H9 (cell line): ENCODE results near the gene MTSS2. TPM values are rescaled to one million over a fixed set of nuclear protein-coding genes. Genes with fewer than 3 reads are reported as not detected.

Experiments
- DNase-seq: peaks from one replicate; pipeline ENCODE4 v3.0.0-alpha.2; 2017
- H2AFZ ChIP-seq: one replicate; pipeline ENCODE4 v1.6.1; 2013; ENCODE audit warnings: mild to moderate bottlenecking, low read length, control low read depth, moderate library complexity
- H2AK5ac ChIP-seq: 2 replicates; pipeline ENCODE4 v1.6.1; 2013; ENCODE audit warnings: low read length, control low read depth, mixed read lengths; ENCODE audit not compliant: insufficient read length
- H2BK120ac ChIP-seq: one replicate; pipeline ENCODE4 v1.6.1; 2013; ENCODE audit warnings: low read depth, mild to moderate bottlenecking, low read length, control low read depth, inconsistent platforms; ENCODE audit not compliant: poor library complexity, severe bottlenecking
- H2BK12ac ChIP-seq: 2 replicates; pipeline ENCODE4 v1.6.1; 2013; ENCODE audit warnings: low read length, control low read depth, mixed read lengths, low read depth; ENCODE audit not compliant: insufficient read length
- H2BK15ac ChIP-seq: 2 replicates; pipeline ENCODE4 v1.6.1; 2013; ENCODE audit warnings: low read depth, low read length, control low read depth
- H2BK20ac ChIP-seq: one replicate; pipeline ENCODE4 v1.6.1; 2013; ENCODE audit warnings: low read depth, mild to moderate bottlenecking, low read length, control low read depth, inconsistent platforms; ENCODE audit not compliant: poor library complexity, severe bottlenecking
- H2BK5ac ChIP-seq: 2 replicates; pipeline ENCODE4 v1.6.1; 2013; ENCODE audit warnings: low read length, control low read depth, mixed read lengths; ENCODE audit not compliant: insufficient read length
- H3K14ac ChIP-seq: 2 replicates; pipeline ENCODE4 v1.6.1; 2013; ENCODE audit warnings: low read length, control low read depth; ENCODE audit not compliant: insufficient read depth
- H3K18ac ChIP-seq: 2 replicates; pipeline ENCODE4 v1.6.1; 2013; ENCODE audit warnings: low read depth, mild to moderate bottlenecking, mixed read lengths, low read length, control low read depth; ENCODE audit not compliant: insufficient read length
- H3K23ac ChIP-seq: 2 replicates; pipeline ENCODE4 v1.6.1; 2013; ENCODE audit warnings: low read length, control low read depth, mixed read lengths, low read depth; ENCODE audit not compliant: insufficient read length
- H3K23me2 ChIP-seq: 2 replicates; pipeline ENCODE4 v1.6.1; 2013; ENCODE audit warnings: low read depth, mild to moderate bottlenecking, mixed read lengths, low read length, control low read depth; ENCODE audit not compliant: insufficient read length, poor library complexity, severe bottlenecking
- H3K27ac ChIP-seq: 2 replicates; pipeline ENCODE4 v1.5.1; 2013; ENCODE audit warnings: low read length, control low read depth, mixed read lengths, low read depth; ENCODE audit not compliant: insufficient read length
- H3K27me3 ChIP-seq: 2 replicates; pipeline ENCODE4 v1.6.1; 2013; ENCODE audit warnings: low read length, control low read depth, inconsistent platforms; ENCODE audit not compliant: insufficient read depth
- H3K4ac ChIP-seq: 2 replicates; pipeline ENCODE4 v1.6.1; 2013; ENCODE audit warnings: low read depth, mild to moderate bottlenecking, control low read depth, inconsistent platforms, low read length, moderate library complexity
- H3K4me1 ChIP-seq: 2 replicates; pipeline ENCODE4 v1.6.1; 2013; ENCODE audit warnings: low read length, control low read depth, inconsistent platforms; ENCODE audit not compliant: insufficient read depth
- H3K4me2 ChIP-seq: 2 replicates; pipeline ENCODE4 v1.6.1; 2013; ENCODE audit warnings: low read length, control low read depth, mixed read lengths; ENCODE audit not compliant: insufficient read length, insufficient read depth
- H3K56ac ChIP-seq: 2 replicates; pipeline ENCODE4 v1.6.1; 2013; ENCODE audit warnings: low read depth, mild to moderate bottlenecking, mixed read lengths, low read length, control low read depth; ENCODE audit not compliant: insufficient read length
- H3K79me1 ChIP-seq: 2 replicates; pipeline ENCODE4 v1.6.1; 2013; ENCODE audit warnings: low read depth, mild to moderate bottlenecking, moderate library complexity, low read length, control low read depth, inconsistent platforms; ENCODE audit not compliant: insufficient read depth, poor library complexity, severe bottlenecking
- H3K79me2 ChIP-seq: 2 replicates; pipeline ENCODE4 v1.6.1; 2013; ENCODE audit warnings: low read length, control low read depth, inconsistent platforms; ENCODE audit not compliant: insufficient read depth
- H3K9ac ChIP-seq: 2 replicates; pipeline ENCODE4 v1.6.1; 2013; ENCODE audit warnings: low read length, control low read depth, mixed read lengths; ENCODE audit not compliant: insufficient read length; ENCODE audit errors: extremely low read depth
- H3K9me3 ChIP-seq: one replicate; pipeline ENCODE4 v1.6.1; 2013; ENCODE audit warnings: low read depth, low read length, inconsistent platforms; ENCODE audit not compliant: control insufficient read depth
- H3T11ph ChIP-seq: one replicate; pipeline ENCODE4 v1.6.1; 2013; ENCODE audit warnings: mild to moderate bottlenecking, low read length, control low read depth, inconsistent platforms
- H4K20me1 ChIP-seq: one replicate; pipeline ENCODE4 v1.6.1; 2013; ENCODE audit not compliant: control insufficient read depth, insufficient read length, insufficient read depth
- H4K5ac ChIP-seq: 2 replicates; pipeline ENCODE4 v1.6.1; 2013; ENCODE audit warnings: low read depth, mild to moderate bottlenecking, mixed read lengths, low read length, control low read depth; ENCODE audit not compliant: insufficient read length
- H4K8ac ChIP-seq: replicated peaks from 2 replicates; pipeline ENCODE4 v1.6.1; 2013; ENCODE audit warnings: low read length, control low read depth, mixed read lengths, low read depth; ENCODE audit not compliant: insufficient read length
- H4K91ac ChIP-seq: 2 replicates; pipeline ENCODE4 v1.6.1; 2013; ENCODE audit warnings: low read depth, mild to moderate bottlenecking, moderate library complexity, mixed read lengths, low read length, control low read depth; ENCODE audit not compliant: insufficient read length
- H3K27ac Mint-ChIP-seq, 3 experiments: 2 replicates in 2 of 3; 3 replicates in 1 of 3; pipeline ENCODE4 v1.8.0; 2020 to 2021; ENCODE audit warnings: mixed read lengths in 3 of 3, mild to moderate bottlenecking in 1 of 3, moderate library complexity in 1 of 3
- H3K27me3 Mint-ChIP-seq: 2 replicates; pipeline ENCODE4 v1.8.0; 2021; ENCODE audit warnings: low read depth, mild to moderate bottlenecking, moderate library complexity, mixed read lengths
- H3K36me3 Mint-ChIP-seq, 3 experiments: 2 replicates in 2 of 3; 3 replicates in 1 of 3; pipeline ENCODE4 v1.8.0; 2020 to 2021; ENCODE audit warnings: low read depth in 3 of 3, mixed read lengths in 3 of 3; ENCODE audit not compliant: insufficient read depth in 1 of 3
- H3K4me1 Mint-ChIP-seq, 2 experiments: 2 replicates each; pipeline ENCODE4 v1.8.0; 2020; ENCODE audit warnings: mixed read lengths in 2 of 2
- H3K4me3 Mint-ChIP-seq, 2 experiments: 2 replicates in 1 of 2; 3 replicates in 1 of 2; pipeline ENCODE4 v1.8.0; 2020 to 2021; ENCODE audit warnings: mild to moderate bottlenecking in 2 of 2, mixed read lengths in 2 of 2, moderate library complexity in 1 of 2
- H3K9me3 Mint-ChIP-seq, 2 experiments: 2 replicates in 1 of 2; 3 replicates in 1 of 2; pipeline ENCODE4 v1.8.0; 2020; ENCODE audit warnings: mild to moderate bottlenecking in 2 of 2, mixed read lengths in 2 of 2, moderate library complexity in 1 of 2
- WGBS: extraction: QIAGEN DNeasy Blood & Tissue Kit; methylation state at CpG from one replicate; pipeline ENCODE4 v1.1.7; 2013; ENCODE audit warnings: missing lambda C conversion rate, low lambda C conversion rate, mixed read lengths; ENCODE audit not compliant: insufficient read length; ENCODE audit errors: extremely low coverage; 5-methylcytosine and 5-hydroxymethylcytosine counted together
- total RNA-seq: library from RNA; stranded (reverse); gene quantifications from 2 replicates; pipeline ENCODE4 v1.2.1, GENCODE V29; 2021
- TF ChIP-seq, protein P1 (sequence below): fragments of 200-600 bp; sonication (generic); conservative IDR thresholded peaks from 3 replicates; pipeline ENCODE4 v1.8.0; 2021; ENCODE audit warnings: antibody characterized with exemption, mild to moderate bottlenecking

The MTSS2 gene
- total RNA-seq, 1 experiment from 2014 or later: 41.0 TPM

DNA sequence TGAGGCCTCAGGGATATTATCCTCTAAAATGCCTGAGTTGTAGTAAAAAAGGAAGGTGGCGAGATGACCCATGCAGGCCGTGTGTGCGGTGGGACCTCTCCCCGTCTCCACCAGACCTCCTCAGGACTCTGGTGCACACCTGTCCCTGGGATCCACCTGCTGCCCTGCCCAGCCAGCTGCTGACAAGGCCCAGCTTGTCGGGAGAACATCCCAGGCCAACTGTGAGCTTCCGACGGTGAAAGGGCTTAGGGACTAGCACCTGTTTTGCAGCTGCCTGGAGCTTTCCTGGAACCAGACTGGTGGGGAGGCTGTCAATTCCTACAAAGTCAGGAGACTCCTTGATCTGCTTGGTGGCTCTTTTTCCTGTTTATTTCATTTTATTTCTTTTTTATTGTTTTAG is 27.9 kb downstream of the MTSS2 start:
- no peaks in the 10 kb centered on the region; the same call in 1 of the 2 replicates for H3K27me3 Mint-ChIP-seq
- Histone ChIP-seq H2BK20ac (no peak overlapping the region), H4K8ac (no peak overlapping the region), H3K23ac (no peak overlapping the region), H2AFZ (no peak overlapping the region), H2BK15ac (no peak overlapping the region), H3K56ac (no peak overlapping the region), H2BK5ac (no peak overlapping the region), H3K23me2 (no peaks in the 10 kb centered on the region), H3K9ac (no peak overlapping the region), H4K5ac (no peak overlapping the region), H3K79me2 (no peaks in the 10 kb centered on the region), H4K20me1 (no peaks in the 10 kb centered on the region), H3K27me3 (no peaks in the 10 kb centered on the region), H2AK5ac (no peak overlapping the region), H4K91ac (no peak overlapping the region), H3K4me2 (no peak overlapping the region), H3K4me1 (peaks cover 3% of the 10 kb centered on the region; the same call in 1 of the 2 replicates), H3K4ac (no peak overlapping the region), H2BK120ac (no peak overlapping the region), H3K27ac (no peak overlapping the region), H2BK12ac (no peak overlapping the region), H3K14ac (no peak overlapping the region), H3K18ac (no peak overlapping the region), H3T11ph (no peak overlapping the region), H3K9me3 (no peaks in the 10 kb centered on the region), H3K79me1 (no peaks in the 10 kb centered on the region)
- peaks cover 11 to 23% of the 10 kb centered on the region in 2 experiments for H3K4me1 Mint-ChIP-seq
- WGBS: no CpG with 5 or more reads among the region's 7 CpGs
- TF ChIP-seq, protein P1, sequence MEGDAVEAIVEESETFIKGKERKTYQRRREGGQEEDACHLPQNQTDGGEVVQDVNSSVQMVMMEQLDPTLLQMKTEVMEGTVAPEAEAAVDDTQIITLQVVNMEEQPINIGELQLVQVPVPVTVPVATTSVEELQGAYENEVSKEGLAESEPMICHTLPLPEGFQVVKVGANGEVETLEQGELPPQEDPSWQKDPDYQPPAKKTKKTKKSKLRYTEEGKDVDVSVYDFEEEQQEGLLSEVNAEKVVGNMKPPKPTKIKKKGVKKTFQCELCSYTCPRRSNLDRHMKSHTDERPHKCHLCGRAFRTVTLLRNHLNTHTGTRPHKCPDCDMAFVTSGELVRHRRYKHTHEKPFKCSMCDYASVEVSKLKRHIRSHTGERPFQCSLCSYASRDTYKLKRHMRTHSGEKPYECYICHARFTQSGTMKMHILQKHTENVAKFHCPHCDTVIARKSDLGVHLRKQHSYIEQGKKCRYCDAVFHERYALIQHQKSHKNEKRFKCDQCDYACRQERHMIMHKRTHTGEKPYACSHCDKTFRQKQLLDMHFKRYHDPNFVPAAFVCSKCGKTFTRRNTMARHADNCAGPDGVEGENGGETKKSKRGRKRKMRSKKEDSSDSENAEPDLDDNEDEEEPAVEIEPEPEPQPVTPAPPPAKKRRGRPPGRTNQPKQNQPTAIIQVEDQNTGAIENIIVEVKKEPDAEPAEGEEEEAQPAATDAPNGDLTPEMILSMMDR: no peak
- no peaks in the 10 kb centered on the region for H3K9me3 Mint-ChIP-seq
- peaks cover 0 to 2% (median 0%) of the 10 kb centered on the region in 3 experiments; a peak in 1 of 7 replicates for H3K36me3 Mint-ChIP-seq
- H3K4me3 Mint-ChIP-seq: no peak overlapping the region
- DNase-seq: no peak
- no peak overlapping the region for H3K27ac Mint-ChIP-seq
